HEK293 (cell line): ENCODE results near the gene CARD14.

Experiments
- CTCF ChIP-seq: fragments of 450-650 bp; formaldehyde crosslinking; IDR thresholded peaks from 2 replicates; pipeline ENCODE4 v1.5.1; 2016; ENCODE audit warnings: missing biosample characterization, missing genetic modification characterization
- ELK4 ChIP-seq: IDR thresholded peaks from 2 replicates; pipeline ENCODE4 v1.6.1; 2011; ENCODE audit warnings: mild to moderate bottlenecking, low read depth, low read length, borderline replicate concordance
- REPIN1 ChIP-seq: fragments of 450-650 bp; formaldehyde crosslinking; IDR thresholded peaks from 2 replicates; pipeline ENCODE4 v1.5.1; 2017; ENCODE audit warnings: missing biosample characterization, missing genetic modification characterization, low read depth
- ZBTB11 ChIP-seq: fragments of 450-650 bp; formaldehyde crosslinking; conservative IDR thresholded peaks from 2 replicates; pipeline ENCODE4 v1.5.1; 2016; ENCODE audit warnings: low read depth, missing biosample characterization, missing genetic modification characterization
- ZBTB26 ChIP-seq: fragments of 450-650 bp; formaldehyde crosslinking; optimal IDR thresholded peaks from 2 replicates; pipeline ENCODE3; 2016; ENCODE audit warnings: missing biosample characterization, mild to moderate bottlenecking, missing genetic modification characterization
- ZFP3 ChIP-seq: fragments of 450-650 bp; formaldehyde crosslinking; IDR thresholded peaks from 2 replicates; pipeline ENCODE4 v1.5.1; 2016; ENCODE audit warnings: low read depth, missing biosample characterization, missing genetic modification characterization
- ZNF280D ChIP-seq: fragments of 450-650 bp; formaldehyde crosslinking; IDR thresholded peaks from 2 replicates; pipeline ENCODE4 v1.5.1; 2016; ENCODE audit warnings: missing biosample characterization, missing genetic modification characterization
- ZNF362 ChIP-seq: fragments of 450-650 bp; formaldehyde crosslinking; IDR thresholded peaks from 2 replicates; pipeline ENCODE4 v1.5.1; 2016; ENCODE audit warnings: missing biosample characterization, missing genetic modification characterization
- ZNF530 ChIP-seq: fragments of 450-650 bp; formaldehyde crosslinking; IDR thresholded peaks from 2 replicates; pipeline ENCODE4 v1.5.1; 2016; ENCODE audit warnings: low read depth, missing biosample characterization, missing genetic modification characterization
- ZNF654 ChIP-seq: fragments of 450-650 bp; formaldehyde crosslinking; IDR thresholded peaks from 2 replicates; pipeline ENCODE4 v1.5.1; 2016; ENCODE audit warnings: low read depth, missing biosample characterization, missing genetic modification characterization
- ZNF837 ChIP-seq: fragments of 450-650 bp; formaldehyde crosslinking; IDR thresholded peaks from 2 replicates; pipeline ENCODE4 v1.5.1; 2016; ENCODE audit warnings: missing biosample characterization, missing genetic modification characterization

GRCh38 chr17:80246266-80246681, 76.4 kb downstream of the CARD14 start:
- no peak for TF ChIP-seq CTCF (tag by site-specific recombination)
- no peak for TF ChIP-seq ZNF654 (tag by site-specific recombination)
- no peak for TF ChIP-seq ZNF280D
- no peak for TF ChIP-seq ZNF837 (tag by site-specific recombination)
- TF ChIP-seq ELK4 = no peak
- no peak for TF ChIP-seq ZFP3 (tag by site-specific recombination)
- no peak for TF ChIP-seq REPIN1 (tag by site-specific recombination)
- TF ChIP-seq ZBTB11 (tag by site-specific recombination) = no peak
- TF ChIP-seq ZNF530 (tag by site-specific recombination) = no peak
- TF ChIP-seq ZBTB26 (tag by site-specific recombination) = no peak
- no peak for TF ChIP-seq ZNF362 (tag by site-specific recombination)
